ENCODE measurements around the gene UBE2L5. TPM values are rescaled to one million over a fixed set of nuclear protein-coding genes. Genes with fewer than 3 reads are reported as not detected.
A peak's percentile ranks its signal among the peaks of the same experiment; 100 is the strongest.

Gene UBE2L5
- total RNA-seq: 1 to 10 TPM in 1 of 4 donors, under 1 TPM in 1, not detected in 2; 0.95 to 1.6 TPM
- under 1 TPM in 2 of 3 donors, not detected in 1; 0.09 to 0.60 TPM for polyA plus RNA-seq

DNA sequence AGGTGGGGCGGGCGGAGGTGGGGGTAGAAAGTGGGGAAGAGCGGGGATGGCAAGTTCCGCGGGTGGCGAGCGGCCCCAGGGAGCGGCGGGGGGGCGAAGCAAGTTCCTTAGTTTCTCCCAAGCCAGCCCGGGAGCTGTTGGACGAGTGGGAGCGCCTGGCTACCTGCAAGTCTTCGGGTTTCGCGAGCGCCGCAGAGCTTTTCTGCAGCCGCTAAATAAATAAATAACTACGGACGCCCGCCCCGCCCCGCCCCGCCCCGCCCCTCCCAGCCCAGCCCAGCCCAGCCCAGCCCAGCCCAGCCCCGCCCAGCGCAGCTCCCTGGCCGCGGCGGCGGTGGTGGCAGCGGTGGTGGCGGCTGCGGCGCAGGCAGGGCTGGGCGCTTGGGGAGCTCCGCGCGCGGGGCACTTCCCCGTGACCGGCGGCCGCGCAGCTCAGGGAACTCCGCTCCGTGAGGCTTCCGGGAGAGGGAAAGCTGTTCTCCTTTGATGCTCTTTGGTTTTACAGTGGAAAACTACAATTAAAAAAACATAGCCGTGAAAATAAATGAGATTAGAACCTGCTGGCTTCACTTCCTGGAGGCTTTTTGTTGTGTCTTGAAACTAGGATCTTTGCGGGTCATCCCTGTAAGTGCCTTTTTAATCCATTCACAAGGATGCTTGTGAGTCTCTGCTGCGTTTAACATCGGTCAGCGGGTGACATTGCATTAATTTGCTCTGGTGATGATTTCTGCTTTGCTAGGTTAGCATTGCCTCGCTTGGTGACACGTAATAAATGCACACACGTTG is at the start of gene UBE2L5:
Gene UBE2L5 (plus strand): TSS at position 440 of the 786 bp plus-strand sequence. CDS start 5,498 bp downstream, outside the sequence.
- Histone ChIP-seq H3K27ac (peak within 1 kb of the TSS; percentile 89 to 96 (median 90)), H3K27me3 (no peaks in the 10 kb centered on the region), H3K4me3 (peak within 1 kb of the TSS; percentile 49 to 63 (median 60)), H3K9me3 (no peaks in the 10 kb centered on the region), H3K4me1 (peaks cover 0 to 47% (median 36%) of the 10 kb centered on the region in 4 donors), H3K36me3 (no peaks in the 10 kb centered on the region)
- WGBS, 2 donors: 1% methylated on average over 57 of the region's 57 CpGs
- intact Hi-C loops (cut with DNase I): loop anchor here (1.0 kb wide), 1 partner anchor 42 kb away; no protein-coding TSS in a partner anchor
- peak; percentile 94 for DNase-seq
- TF ChIP-seq POLR2A (IDR thresholded peaks at IDR 0.05): peak; percentile 3 to 68
- TF ChIP-seq, protein P1, sequence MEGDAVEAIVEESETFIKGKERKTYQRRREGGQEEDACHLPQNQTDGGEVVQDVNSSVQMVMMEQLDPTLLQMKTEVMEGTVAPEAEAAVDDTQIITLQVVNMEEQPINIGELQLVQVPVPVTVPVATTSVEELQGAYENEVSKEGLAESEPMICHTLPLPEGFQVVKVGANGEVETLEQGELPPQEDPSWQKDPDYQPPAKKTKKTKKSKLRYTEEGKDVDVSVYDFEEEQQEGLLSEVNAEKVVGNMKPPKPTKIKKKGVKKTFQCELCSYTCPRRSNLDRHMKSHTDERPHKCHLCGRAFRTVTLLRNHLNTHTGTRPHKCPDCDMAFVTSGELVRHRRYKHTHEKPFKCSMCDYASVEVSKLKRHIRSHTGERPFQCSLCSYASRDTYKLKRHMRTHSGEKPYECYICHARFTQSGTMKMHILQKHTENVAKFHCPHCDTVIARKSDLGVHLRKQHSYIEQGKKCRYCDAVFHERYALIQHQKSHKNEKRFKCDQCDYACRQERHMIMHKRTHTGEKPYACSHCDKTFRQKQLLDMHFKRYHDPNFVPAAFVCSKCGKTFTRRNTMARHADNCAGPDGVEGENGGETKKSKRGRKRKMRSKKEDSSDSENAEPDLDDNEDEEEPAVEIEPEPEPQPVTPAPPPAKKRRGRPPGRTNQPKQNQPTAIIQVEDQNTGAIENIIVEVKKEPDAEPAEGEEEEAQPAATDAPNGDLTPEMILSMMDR (IDR thresholded peaks at IDR 0.05): no peak
- peak; percentile 76 to 91 (median 84) for TF ChIP-seq POLR2AphosphoS5 (IDR thresholded peaks at IDR 0.05)

DNA sequence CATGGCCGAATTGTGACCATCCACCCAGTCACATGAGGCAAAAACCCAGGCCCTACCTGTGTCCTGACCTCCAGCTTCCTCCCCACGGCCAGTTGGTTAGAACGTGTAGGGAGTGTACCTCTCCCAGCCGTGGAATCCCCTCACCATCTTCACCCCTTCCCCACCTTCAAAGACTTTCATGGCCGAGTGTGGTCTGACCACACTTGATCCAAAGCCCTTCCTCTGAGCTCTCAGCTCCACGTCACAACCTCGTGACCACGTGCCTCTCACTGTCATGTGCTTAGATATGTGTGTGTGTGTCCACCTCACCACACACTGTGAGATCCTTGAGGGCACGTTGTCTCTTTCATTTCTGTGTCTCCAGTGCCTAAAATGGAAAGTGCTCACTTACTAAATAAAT is 48.6 kb upstream of the UBE2L5 start:
- no peak for DNase-seq
- Histone ChIP-seq H3K36me3 (no peaks in the 10 kb centered on the region), H3K9me3 (no peaks in the 10 kb centered on the region), H3K27ac (no peak overlapping the region), H3K27me3 (no peaks in the 10 kb centered on the region), H3K4me3 (no peak overlapping the region), H3K4me1 (peaks cover 0 to 15% (median 0%) of the 10 kb centered on the region in 4 donors)
- no peak for TF ChIP-seq EP300 (IDR thresholded peaks at IDR 0.05)
- no peak for TF ChIP-seq POLR2A (IDR thresholded peaks at IDR 0.05)
- TF ChIP-seq POLR2AphosphoS5 (IDR thresholded peaks at IDR 0.05): no peak
- TF ChIP-seq, protein P1 (IDR thresholded peaks at IDR 0.05): no peak
- WGBS, 2 donors: 57 to 82% methylated on average over 9 of the region's 9 CpGs
- intact Hi-C loops (cut with DNase I): no loop called here

DNA sequence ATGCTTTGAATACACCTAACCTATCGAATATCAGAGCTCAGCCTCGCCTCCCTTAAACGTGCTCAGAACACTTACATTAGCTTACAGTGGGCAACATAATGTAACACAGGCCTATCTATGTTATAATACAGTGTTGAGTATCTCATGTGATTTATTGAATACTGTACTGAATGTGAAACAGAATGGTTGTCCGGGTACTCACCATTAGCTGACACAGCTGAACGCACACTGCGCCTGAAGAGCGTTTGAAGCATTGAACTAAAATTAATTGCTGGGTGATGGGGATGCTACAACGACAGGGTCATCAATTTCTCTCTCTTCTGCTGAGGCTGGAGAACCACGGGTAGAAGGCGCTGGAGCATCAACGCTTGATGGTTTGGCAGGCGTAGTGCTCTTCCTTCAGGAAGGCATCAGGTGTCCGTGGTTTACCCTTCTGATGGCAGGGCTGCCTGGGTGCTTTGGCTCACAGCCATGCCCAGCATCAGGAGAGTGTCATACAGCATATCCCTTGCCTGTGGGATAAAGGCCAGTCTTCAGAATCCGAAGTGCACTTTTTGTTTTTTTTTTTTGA is 46.9 kb upstream of the UBE2L5 start:
- WGBS, 2 donors: 63 to 87% methylated on average over 14 of the region's 14 CpGs
- no peak overlapping the region for H3K27ac ChIP-seq
- H3K27me3 ChIP-seq: no peaks in the 10 kb centered on the region
- DNase-seq: no peak
- H3K4me3 ChIP-seq: no peak overlapping the region
- no peaks in the 10 kb centered on the region for H3K9me3 ChIP-seq
- intact Hi-C loops (cut with DNase I): no loop called here
- TF ChIP-seq, protein P1 (IDR thresholded peaks at IDR 0.05): no peak
- peak in 1 of 4 donors; percentile 20 for TF ChIP-seq POLR2AphosphoS5 (IDR thresholded peaks at IDR 0.05)
- no peak for TF ChIP-seq EP300 (IDR thresholded peaks at IDR 0.05)
- no peak for TF ChIP-seq POLR2A (IDR thresholded peaks at IDR 0.05)
- peaks cover 0 to 15% (median 0%) of the 10 kb centered on the region in 4 donors for H3K4me1 ChIP-seq
- H3K36me3 ChIP-seq: no peaks in the 10 kb centered on the region

DNA sequence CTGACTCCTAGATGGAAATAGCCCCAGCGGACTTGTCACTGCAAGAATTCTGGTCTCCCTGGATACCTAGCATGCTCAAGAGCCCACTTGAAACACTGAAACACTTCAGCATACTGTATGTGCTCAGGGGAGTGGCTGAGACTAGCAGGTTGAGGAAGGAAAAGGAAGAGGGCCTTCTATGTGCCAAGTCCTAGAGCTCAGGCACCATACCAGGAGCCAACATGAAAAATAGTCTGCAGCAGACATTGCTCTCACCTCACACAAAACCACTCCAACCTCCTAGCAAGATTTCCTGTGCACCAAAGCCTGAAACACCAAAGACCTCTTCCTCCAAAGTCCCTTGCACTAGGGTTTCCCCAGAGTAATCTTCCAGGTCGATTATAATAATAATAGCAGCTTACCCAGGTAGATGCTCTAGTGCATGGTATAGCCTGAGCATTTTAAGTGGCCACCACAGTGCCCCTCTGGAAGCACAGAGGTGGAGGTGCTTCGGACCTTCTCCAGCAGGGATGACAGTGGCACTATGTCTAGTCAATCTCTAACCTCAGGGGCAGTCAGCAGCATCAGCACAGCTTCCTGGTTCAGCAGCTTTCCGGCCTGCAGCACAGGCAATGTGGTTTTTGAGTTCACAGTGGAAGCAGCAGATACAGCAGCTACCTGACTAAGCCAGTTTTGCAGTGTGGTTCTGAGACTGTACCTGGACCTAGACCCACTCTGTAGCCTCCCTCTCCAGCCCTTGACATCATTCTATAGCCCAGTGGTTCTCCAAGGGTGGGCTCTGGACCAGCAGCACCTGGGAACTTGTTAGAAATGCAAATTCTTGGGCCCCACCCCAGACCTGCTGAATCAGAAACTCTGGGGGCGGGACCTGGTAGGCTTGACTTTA is 45.6 kb upstream of the UBE2L5 start:
- Histone ChIP-seq H3K4me1 (peaks cover 0 to 15% (median 0%) of the 10 kb centered on the region in 4 donors), H3K9me3 (no peaks in the 10 kb centered on the region), H3K27me3 (no peaks in the 10 kb centered on the region), H3K27ac (no peak overlapping the region), H3K4me3 (no peak overlapping the region), H3K36me3 (no peaks in the 10 kb centered on the region)
- no peak for TF ChIP-seq POLR2A (IDR thresholded peaks at IDR 0.05)
- no peak for TF ChIP-seq EP300 (IDR thresholded peaks at IDR 0.05)
- TF ChIP-seq, protein P1 (IDR thresholded peaks at IDR 0.05): no peak
- TF ChIP-seq POLR2AphosphoS5 (IDR thresholded peaks at IDR 0.05): no peak
- no peak for DNase-seq
- 32 to 34% methylated on average over 5 of the region's 5 CpGs for WGBS, 2 donors
- intact Hi-C loops (cut with DNase I): no loop called here
